ENCODE data around the gene ZNF629.
"Not testable (repeated sequence)": the region's sequence is repeated elsewhere in the genome, so short reads cannot be mapped to it uniquely, and the experiment has no call there.

The ZNF629 gene

DNA sequence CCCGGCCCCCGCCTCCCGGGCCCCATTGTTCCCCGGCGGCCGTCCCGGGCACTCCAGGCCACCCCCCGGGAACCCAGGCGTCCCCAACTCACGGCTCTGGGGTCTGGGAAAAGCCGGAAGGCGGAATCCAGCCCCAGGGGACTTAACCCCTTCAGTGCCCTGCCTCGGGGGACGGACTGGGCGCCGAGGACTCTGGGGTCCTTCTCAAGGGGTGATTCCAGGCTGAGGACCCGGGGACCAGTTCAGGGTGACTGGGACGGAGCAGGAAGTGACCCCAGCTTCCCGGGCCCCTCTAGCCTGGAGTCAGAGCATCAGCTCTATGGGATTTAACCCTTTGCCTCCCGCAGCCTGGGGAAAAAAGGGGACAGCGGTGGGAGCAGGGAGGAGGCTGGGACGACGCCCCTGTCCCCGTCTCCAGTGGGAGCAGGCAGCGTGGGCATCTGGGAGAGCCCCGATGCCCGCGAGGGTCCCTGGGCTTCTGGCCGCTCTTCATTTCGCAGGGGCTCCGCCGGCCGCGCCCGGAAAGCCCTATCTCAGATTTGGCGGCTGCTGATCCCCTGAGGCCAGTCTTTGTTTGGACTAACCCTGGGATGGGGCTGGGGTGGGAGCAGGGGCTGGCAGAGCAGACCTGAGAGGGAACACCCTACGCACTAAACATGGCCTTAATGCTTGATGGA lies at the start of gene ZNF629:
Gene ZNF629, minus strand, starts transcription at position 270 of the 677 bp plus-strand sequence. CDS start 2,723 bp downstream, outside the sequence.
- peak; percentile 11 for DNase-seq

DNA sequence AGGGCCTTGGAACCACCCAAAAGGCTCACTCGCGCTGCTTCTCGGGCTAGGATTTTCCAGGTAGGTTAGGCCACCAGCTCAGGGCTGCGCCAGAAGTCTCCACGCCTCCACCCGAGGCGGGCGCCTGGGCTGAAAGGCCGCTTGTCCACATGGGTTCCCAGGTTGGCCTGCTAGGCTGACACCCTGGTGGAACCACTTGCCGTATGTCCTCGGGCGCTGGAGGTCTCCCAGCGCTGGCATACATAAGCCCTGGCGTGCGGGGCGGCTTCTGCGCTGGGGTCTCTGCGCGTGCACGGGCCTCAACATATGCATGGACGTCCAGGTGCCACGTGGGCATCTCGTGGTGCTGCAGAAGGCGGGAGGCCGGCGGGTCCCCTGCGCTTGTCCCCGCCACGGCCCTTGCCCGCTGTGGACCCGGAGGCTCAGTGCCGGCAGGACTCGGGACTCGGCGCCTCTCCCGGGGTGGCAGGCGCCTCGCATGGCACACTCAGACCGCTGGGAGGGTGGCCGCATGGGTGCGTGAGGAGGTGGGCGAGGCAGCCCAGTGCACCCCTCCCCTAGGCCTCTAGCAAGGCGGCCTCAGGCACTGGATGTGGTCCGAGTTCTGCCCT lies 47.2 kb upstream of the ZNF629 start:
- DNase-seq: no peak

GRCh38 chr16:30830072-30830417 lies 43.0 kb upstream of the ZNF629 start:
- DNase-seq: no peak

DNA sequence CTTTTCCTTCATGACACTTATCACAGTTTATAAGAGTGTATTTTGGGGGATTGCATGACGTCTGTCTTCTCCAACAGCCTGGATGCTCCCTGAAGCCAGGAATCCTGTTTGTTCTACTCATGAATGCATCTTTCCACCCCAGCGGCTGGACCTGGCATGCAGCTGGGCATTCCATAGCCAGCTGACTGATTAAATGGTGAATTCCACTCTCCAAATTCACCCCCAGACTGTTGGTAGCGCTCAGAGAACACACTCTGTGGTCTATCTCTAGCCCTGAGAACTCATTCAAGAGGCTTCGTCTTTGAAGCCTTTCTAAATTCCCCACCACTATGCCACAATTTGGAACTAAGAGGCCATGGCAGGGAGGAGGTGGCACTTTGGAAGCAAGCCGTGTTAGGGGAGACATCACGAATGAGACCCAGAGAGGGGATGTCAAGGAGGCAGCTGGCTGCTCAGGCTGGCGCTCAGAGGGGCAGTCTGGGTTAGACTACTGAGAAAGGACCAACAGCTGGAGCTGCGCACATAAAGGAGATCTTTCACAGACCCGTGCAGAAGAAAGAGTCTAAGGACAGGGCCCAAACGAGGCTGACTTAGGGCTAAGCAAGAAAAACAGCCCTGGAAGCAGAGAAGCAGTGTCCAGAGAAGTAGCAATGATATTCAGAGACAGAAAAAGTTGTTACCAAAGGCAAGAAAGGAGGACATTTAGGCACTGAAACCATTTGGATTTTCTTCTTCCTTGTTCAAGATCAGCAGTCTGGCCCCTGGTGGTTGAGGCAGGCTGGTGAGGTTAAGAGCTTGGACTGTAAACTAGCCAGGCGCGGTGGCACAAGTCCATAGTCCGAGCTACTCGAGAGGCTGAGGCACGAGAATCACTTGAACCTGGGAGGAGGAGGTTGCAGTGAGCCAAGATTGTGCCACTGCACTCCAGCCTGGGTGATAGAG lies 42.4 kb upstream of the ZNF629 start:
- DNase-seq: no peak

- no peak for DNase-seq
These were observed 34.9 kb upstream of the ZNF629 start for GRCh38 chr16:30821891-30822290.

GRCh38 chr16:30821441-30821840 lies 34.4 kb upstream of the ZNF629 start:
- DNase-seq: not testable (repeated sequence)

GRCh38 chr16:30820952-30821421 lies 34.0 kb upstream of the ZNF629 start:
- DNase-seq: no peak

DNA sequence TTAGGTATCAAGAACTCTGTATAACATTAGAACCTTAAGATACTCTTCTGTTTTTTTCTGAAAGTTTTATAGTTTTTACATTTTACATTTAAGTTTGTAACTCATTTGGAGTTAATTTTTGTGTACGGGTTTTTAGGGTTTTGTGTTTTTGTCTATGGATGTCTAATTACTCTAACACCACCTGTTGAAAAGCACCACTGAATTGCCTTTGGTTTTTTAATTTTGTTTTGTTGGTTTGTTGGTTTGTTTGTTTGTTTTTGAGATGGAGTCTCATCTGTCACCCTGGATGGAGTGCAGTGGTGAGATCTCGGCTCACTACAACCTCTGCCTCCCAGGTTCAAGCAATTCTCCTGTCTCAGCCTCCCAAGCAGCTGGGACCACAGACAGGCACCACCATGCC lies 29.8 kb upstream of the ZNF629 start:
- DNase-seq: no peak

- no peak for DNase-seq
These were observed 26.8 kb upstream of the ZNF629 start for GRCh38 chr16:30813821-30814189.

- not testable (repeated sequence) for DNase-seq
These were observed 22.7 kb upstream of the ZNF629 start for GRCh38 chr16:30809675-30810074.

DNA sequence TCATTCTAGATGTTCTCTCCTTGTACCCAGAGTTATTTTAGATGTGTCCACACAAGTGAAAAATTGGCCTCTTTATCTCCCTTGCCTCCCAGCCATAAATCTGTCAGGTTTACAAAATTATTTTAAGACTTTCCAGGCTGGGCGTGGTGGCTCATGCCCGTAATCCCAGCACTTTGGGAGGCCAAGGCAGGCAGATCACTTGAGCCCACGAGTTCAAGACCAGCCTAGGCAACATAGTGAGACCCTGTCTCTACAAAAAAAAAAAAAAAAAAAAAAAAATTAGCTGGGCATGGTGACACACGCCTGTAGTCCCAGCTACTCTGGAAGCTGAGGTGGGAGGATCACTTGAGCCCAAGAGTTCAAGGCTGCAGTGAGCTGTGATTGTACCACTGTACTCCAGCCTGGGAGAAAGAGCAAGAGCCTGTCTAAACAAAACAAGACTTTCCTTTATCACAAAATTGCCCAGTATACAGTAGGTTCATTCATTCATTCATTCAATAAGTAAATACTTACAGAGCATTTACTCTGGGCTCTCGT lies 22.0 kb upstream of the ZNF629 start:
- not testable (repeated sequence) for DNase-seq

- no peak for DNase-seq
These were observed 21.1 kb upstream of the ZNF629 start for GRCh38 chr16:30808146-30808545.

DNA sequence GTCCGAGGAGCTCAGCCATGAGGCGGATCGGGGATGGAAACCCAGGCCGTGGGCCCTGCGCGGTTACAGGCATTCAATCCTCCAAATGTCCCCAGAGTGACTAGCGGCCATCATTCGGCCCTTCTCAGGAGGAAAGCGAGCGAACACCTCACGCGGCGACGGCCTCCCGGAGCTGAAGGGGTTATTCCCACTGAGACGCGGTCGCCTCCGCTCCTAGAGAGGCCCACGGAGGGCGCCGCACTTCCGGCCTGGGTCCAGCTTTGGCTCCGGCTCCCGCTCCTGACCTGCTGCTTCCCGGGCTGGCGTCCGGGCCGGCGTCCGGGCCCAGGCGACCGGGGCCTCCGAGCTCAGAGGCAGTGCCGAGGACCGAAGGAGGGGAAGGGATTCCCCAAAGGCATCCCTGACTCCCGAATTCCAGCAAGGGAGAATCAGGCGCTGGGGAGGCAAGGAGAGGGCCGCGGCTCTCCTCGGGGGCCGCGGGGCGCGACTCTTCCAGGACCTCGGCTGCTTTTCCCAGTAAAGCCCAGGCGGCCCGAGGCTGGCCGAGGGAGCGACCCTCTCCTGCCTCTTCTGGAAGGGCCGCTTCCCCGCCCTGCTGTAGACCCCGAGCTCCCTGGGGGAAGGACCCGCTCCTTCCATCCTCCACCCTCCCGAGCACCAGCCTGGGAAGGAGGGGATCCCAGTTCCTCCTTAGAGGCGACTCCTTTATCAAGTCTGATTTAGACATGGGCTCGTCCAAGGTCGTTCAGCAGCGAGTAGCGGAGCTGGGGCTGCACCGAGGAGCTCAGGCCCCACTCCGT lies 18.6 kb upstream of the ZNF629 start:
- DNase-seq: peak; percentile 51

DNA sequence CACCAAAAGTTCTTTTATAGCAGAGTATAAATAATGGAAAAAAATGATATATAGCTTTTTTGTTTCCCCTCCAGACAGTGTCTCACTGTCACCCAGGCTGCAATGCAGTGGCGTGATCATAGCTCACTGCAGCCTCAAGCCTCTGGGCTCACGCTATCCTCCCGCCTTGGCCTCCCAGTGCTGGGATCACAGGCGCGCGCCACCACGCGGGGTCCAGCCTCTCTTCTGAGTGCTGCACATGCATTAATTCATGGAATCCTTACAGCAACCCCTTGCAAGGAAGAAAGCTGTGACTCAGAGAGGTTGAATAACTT lies 18.0 kb upstream of the ZNF629 start:
- no peak for DNase-seq

DNA sequence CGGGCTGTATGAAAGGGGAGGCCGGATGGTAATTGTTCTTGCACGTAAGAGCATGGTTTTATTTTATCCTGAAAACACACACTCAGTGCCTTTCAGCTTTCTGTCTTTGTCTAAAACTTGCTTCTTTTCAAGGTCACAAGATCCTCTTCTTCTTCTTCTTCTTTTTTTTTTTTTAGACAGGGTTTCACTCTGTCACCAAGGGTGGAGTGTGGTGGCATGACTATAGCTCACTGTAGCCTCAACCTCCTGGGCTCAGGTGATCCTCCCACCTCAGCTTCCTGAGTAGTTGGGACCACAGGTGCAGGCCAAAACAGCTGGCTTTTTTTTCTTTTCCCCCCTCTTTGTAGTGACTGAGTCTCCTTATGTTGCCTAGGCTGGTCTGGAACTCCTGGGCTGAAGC lies 15.9 kb upstream of the ZNF629 start:
- no peak for DNase-seq

DNA sequence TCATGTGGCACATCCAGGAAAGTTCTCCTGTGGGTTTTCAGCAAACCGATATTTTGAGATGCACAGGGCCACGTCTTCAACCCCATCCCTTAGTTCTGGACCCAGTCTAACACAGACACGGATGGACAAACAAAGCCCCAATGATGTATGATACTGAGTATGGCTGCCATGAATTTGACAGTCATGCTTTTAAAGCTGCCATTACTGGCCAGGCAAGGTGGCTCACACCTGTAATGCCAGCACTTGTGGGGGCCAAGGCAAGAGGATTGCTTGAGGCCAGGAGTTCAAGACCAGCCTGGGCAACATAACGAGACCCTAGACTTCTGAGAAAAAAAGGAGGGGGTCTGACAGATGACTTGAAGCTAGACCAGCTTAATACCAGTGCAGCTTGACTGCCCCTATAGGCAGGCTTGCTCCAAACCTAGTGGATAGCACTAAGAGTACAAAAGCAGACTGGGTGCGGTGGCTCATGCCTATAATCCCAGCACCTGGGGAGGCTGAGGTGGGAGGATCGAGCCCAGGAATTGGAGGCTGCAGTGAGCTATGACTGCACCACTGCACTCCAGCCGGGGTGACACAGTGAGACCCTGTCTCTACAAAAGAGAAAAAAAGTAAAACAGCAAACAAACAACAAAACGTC lies 10.8 kb upstream of the ZNF629 start:
- no peak for DNase-seq

- no peak for DNase-seq
These were observed 7.6 kb upstream of the ZNF629 start for GRCh38 chr16:30794634-30795033.

GRCh38 chr16:30793508-30794069 lies 6.6 kb upstream of the ZNF629 start:
- DNase-seq: no peak

- DNase-seq: no peak
These were observed 791 bp upstream of the ZNF629 start for GRCh38 chr16:30787613-30788378.

- no peak for DNase-seq
These were observed 680 bp downstream of the ZNF629 start for GRCh38 chr16:30786115-30786935.
